HG03175 (cell line): ENCODE measurements around the gene PSG4.
"Not testable (repeated sequence)": the region's sequence is repeated elsewhere in the genome, so short reads cannot be mapped to it uniquely, and the experiment has no call there.

Experiments used
- ATAC-seq: cut with Tn5 transposase; IDR thresholded peaks from one replicate; pipeline ENCODE4 v1.9.1; 2021; ENCODE audit warnings: mild to moderate bottlenecking, moderate library complexity; ENCODE audit not compliant: unreplicated experiment

Gene PSG4

GRCh38 chr19:43205471-43206105 is at the start of gene PSG4:
PSG4 (minus strand) TSS chr19:43205638; CDS start chr19:43205536, 102 bp downstream.
- not testable (repeated sequence) for ATAC-seq

GRCh38 chr19:43251428-43251827 is 46.0 kb upstream of the PSG4 start:
- not testable (repeated sequence) for ATAC-seq

- ATAC-seq = not testable (repeated sequence)
Observed at GRCh38 chr19:43250296-43250695, 44.9 kb upstream of the PSG4 start.

- not testable (repeated sequence) for ATAC-seq
Observed at GRCh38 chr19:43248635-43249002, 43.2 kb upstream of the PSG4 start.

GRCh38 chr19:43247243-43247880 is 41.9 kb upstream of the PSG4 start:
- not testable (repeated sequence) for ATAC-seq

GRCh38 chr19:43245848-43246247 is 40.4 kb upstream of the PSG4 start:
- not testable (repeated sequence) for ATAC-seq

- not testable (repeated sequence) for ATAC-seq
Observed at GRCh38 chr19:43242211-43242610, 36.8 kb upstream of the PSG4 start.

GRCh38 chr19:43238213-43238612 is 32.8 kb upstream of the PSG4 start:
- ATAC-seq = not testable (repeated sequence)

- ATAC-seq = not testable (repeated sequence)
Observed at GRCh38 chr19:43235686-43236085, 30.2 kb upstream of the PSG4 start.

GRCh38 chr19:43229315-43229714 is 23.9 kb upstream of the PSG4 start:
- no peak for ATAC-seq

- not testable (repeated sequence) for ATAC-seq
Observed at GRCh38 chr19:43228730-43229129, 23.3 kb upstream of the PSG4 start.

GRCh38 chr19:43226986-43227385 is 21.5 kb upstream of the PSG4 start:
- not testable (repeated sequence) for ATAC-seq

GRCh38 chr19:43224855-43225253 is 19.4 kb upstream of the PSG4 start:
- ATAC-seq = no peak

GRCh38 chr19:43224201-43224854 is 18.9 kb upstream of the PSG4 start:
- not testable (repeated sequence) for ATAC-seq

- not testable (repeated sequence) for ATAC-seq
Observed at GRCh38 chr19:43221891-43222290, 16.5 kb upstream of the PSG4 start.

- ATAC-seq = not testable (repeated sequence)
Observed at GRCh38 chr19:43219136-43219535, 13.7 kb upstream of the PSG4 start.

- ATAC-seq = not testable (repeated sequence)
Observed at GRCh38 chr19:43215881-43216280, 10.4 kb upstream of the PSG4 start.

GRCh38 chr19:43207991-43208390 is 2.6 kb upstream of the PSG4 start:
- ATAC-seq = no peak

- ATAC-seq = not testable (repeated sequence)
Observed at GRCh38 chr19:43207174-43207573, 1.7 kb upstream of the PSG4 start.

GRCh38 chr19:43203611-43204010 is 1.8 kb downstream of the PSG4 start:
- not testable (repeated sequence) for ATAC-seq

- ATAC-seq = not testable (repeated sequence)
Observed at GRCh38 chr19:43201891-43202290, 3.5 kb downstream of the PSG4 start.

- ATAC-seq = not testable (repeated sequence)
Observed at GRCh38 chr19:43201337-43201801, 4.1 kb downstream of the PSG4 start.
